Measurements from ENCODE around the gene RAB42. TPM values are rescaled to one million over a fixed set of nuclear protein-coding genes. Genes with fewer than 3 reads are reported as not detected.

The RAB42 gene
- total and polyA plus RNA-seq, 3 experiments from 2014 or later, result 0.35 to 0.47 TPM; not detected in 1

DNA sequence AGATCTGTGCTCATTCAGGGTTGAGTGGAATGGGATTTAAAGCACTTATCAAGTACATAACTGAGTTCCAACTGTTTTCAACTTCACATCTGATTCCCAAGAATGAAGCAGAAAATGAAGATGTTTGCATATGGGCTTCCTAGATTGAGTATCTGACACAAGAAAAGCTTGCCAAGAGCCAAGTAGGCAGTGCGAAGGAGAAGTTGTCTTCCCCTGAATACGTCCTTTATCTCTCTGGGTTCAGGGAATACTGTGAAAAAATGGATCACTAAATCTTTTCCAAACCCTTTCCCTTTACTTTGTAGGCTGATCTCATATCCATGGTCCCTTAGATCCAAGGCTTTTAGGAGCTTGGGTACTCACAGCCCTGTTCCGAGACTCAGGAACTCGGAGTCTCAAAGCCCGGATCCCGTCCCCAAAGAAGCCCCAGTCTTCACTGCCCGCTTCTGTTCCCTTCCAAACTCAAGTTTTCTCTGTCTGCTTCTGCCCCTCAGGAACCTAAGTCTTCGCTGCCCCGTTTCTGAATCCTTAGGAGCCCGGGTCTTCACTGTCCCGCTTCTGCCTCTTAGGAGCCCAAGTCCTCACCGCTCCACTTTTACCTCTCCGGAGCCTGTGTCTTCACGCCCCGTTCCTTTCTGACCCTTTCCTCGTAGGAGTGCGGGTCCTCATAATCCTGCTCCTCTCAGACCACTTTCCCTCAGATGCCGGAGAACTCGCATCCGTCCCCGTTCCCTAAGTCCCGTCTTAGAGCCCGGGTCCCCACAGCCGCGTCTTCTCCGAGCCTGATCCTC lies 50.2 kb downstream of the RAB42 start:
- ChIA-PET CTCF (interaction anchor here (0.9 to 4.0 kb wide), 11 partner anchors 9 to 242 kb away, joined by 3 to 40 read pairs (median 4); partner anchors contain the start of genes GMEB1 and YTHDF2), POLR2A (interaction anchor here (0.8 to 3.2 kb wide), 12 partner anchors 26 to 539 kb away, joined by 3 to 66 read pairs (median 6); partner anchors contain the start of genes GMEB1, MED18, SRSF4 and TRNAU1AP)
- Mint-ChIP-seq H3K27ac (peak overlapping the region; percentile 91 to 100 (median 98)), H3K36me3 (peaks cover 0 to 15% (median 0%) of the 10 kb centered on the region in 3 donors), H3K4me3 (peak overlapping the region; percentile 94 to 99 (median 98)), H3K27me3 (peaks cover 0 to 4% of the 10 kb centered on the region in 2 donors), H3K9me3 (no peaks in the 10 kb centered on the region), H3K4me1 (peaks cover 43 to 63% (median 50%) of the 10 kb centered on the region in 3 donors)
- Histone ChIP-seq H3K36me3 (ENCODE audit: insufficient read depth, low read length) (no peaks in the 10 kb centered on the region), H3K9me3 (ENCODE audit: low read length) (no peaks in the 10 kb centered on the region), H3K27me3 (ENCODE audit: insufficient read depth, low read length, poor library complexity, severe bottlenecking) (no peaks in the 10 kb centered on the region), H3K4me3 (ENCODE audit: low read length) (peak overlapping the region; percentile 98), H3K4me1 (ENCODE audit: insufficient read depth, low read length) (peaks cover 32% of the 10 kb centered on the region), H3K27ac (ENCODE audit: low read depth, low read length) (peak overlapping the region; percentile 91)
- DNase-seq, result peak in 1 of 5 donors; percentile 2

DNA sequence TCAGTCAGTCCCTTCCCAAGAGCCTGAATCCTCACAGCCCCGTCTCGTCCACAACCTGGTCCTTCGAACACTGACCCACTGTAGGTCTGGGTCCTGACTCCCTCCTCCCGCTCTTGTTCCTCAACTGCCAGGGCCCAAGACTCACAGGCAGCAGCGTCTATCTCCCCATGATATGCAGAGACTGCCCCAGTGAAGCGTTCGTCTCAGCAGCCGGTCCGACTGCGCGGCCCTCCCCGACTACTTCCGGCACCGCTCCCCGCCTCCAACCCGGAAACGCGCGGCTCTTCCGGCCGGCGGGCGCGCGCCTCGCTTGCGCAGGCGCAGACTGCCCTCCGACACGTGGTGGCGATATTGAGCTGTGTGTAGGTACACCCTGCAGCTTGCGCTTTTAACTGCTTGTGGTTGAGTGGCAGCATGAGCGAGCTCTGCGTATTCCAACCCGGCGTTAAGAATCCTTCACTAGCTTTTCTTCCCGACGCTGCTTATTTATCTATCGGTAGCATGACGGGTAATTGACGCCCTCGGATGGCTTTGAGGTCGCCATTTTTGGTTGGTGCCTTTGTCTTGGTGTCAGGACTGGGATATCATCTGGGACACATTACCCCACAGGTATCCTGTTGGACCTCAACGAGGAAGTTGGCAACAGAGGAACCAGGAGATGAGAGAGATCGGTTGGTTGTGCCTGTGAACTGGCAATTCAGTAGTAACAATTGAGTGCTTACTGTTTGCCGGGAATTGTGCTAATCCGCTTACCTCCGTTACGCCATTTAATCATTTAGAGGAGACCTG lies 51.0 kb downstream of the RAB42 start, which contains the start of gene TAF12:
Gene TAF12 (minus strand): TSS at position 221 of the 789 bp plus-strand sequence. CDS start 20,986 bp downstream, outside the sequence.
- peaks cover 0 to 4% of the 10 kb centered on the region in 2 donors for H3K27me3 Mint-ChIP-seq
- H3K36me3 Mint-ChIP-seq, result peaks cover 0 to 15% (median 0%) of the 10 kb centered on the region in 3 donors
- no peaks in the 10 kb centered on the region for H3K36me3 ChIP-seq (ENCODE audit: insufficient read depth, low read length)
- peak within 1 kb of the TSS; percentile 91 to 100 (median 98) for H3K27ac Mint-ChIP-seq
- H3K9me3 ChIP-seq (ENCODE audit: low read length), result no peaks in the 10 kb centered on the region
- peak within 1 kb of the TSS; percentile 98 for H3K4me3 ChIP-seq (ENCODE audit: low read length)
- H3K27ac ChIP-seq (ENCODE audit: low read depth, low read length), result peak within 1 kb of the TSS; percentile 91
- H3K4me3 Mint-ChIP-seq, result peak within 1 kb of the TSS; percentile 94 to 99 (median 98)
- no peaks in the 10 kb centered on the region for H3K9me3 Mint-ChIP-seq
- peak; percentile 86 to 95 (median 89) for DNase-seq
- CTCF ChIA-PET, result interaction anchor here (0.6 to 4.0 kb wide), 18 partner anchors 9 to 242 kb away, joined by 3 to 40 read pairs (median 3); partner anchors contain the start of genes GMEB1 and YTHDF2
- H3K4me1 Mint-ChIP-seq, result peaks cover 46 to 67% (median 56%) of the 10 kb centered on the region in 3 donors
- POLR2A ChIA-PET, result interaction anchor here (0.6 to 3.2 kb wide), 17 partner anchors 26 to 1302 kb away, joined by 3 to 66 read pairs (median 5); partner anchors contain the start of genes GMEB1, MED18, SRSF4 and TRNAU1AP
- H3K27me3 ChIP-seq (ENCODE audit: insufficient read depth, low read length, poor library complexity, severe bottlenecking), result no peaks in the 10 kb centered on the region
- peaks cover 40% of the 10 kb centered on the region for H3K4me1 ChIP-seq (ENCODE audit: insufficient read depth, low read length)

GRCh38 chr1:28644494-28644893 lies 52.4 kb downstream of the RAB42 start:
- Histone ChIP-seq H3K27ac (ENCODE audit: low read depth, low read length) (peak overlapping the region; percentile 91), H3K4me1 (ENCODE audit: insufficient read depth, low read length) (peaks cover 49% of the 10 kb centered on the region), H3K36me3 (ENCODE audit: insufficient read depth, low read length) (no peaks in the 10 kb centered on the region), H3K27me3 (ENCODE audit: insufficient read depth, low read length, poor library complexity, severe bottlenecking) (no peaks in the 10 kb centered on the region), H3K4me3 (ENCODE audit: low read length) (peak overlapping the region; percentile 98), H3K9me3 (ENCODE audit: low read length) (no peaks in the 10 kb centered on the region)
- Mint-ChIP-seq H3K27me3 (peaks cover 0 to 10% of the 10 kb centered on the region in 2 donors), H3K4me1 (peaks cover 55 to 76% (median 69%) of the 10 kb centered on the region in 3 donors), H3K27ac (peak overlapping the region; percentile 91 to 100 (median 98)), H3K9me3 (no peaks in the 10 kb centered on the region), H3K4me3 (peak overlapping the region; percentile 94 to 99 (median 98)), H3K36me3 (peaks cover 0 to 15% (median 0%) of the 10 kb centered on the region in 3 donors)
- CTCF ChIA-PET, result interaction anchor here (1.1 to 4.0 kb wide), 5 partner anchors 23 to 232 kb away, joined by 3 to 40 read pairs (median 13); partner anchors contain the start of genes GMEB1 and YTHDF2
- POLR2A ChIA-PET, result interaction anchor here (0.6 to 3.2 kb wide), 7 partner anchors 24 to 394 kb away, joined by 3 to 66 read pairs (median 6); partner anchors contain the start of genes GMEB1, TRNAU1AP and YTHDF2
- DNase-seq, result no peak

Other genes with a start within 250 kb of the RAB42 start
- 10 to 100 TPM; 23.2 to 24.1 TPM for gene PHACTR4, start 222.5 kb upstream of the RAB42 start, total RNA-seq
- 24.4 TPM for gene PHACTR4, start 222.5 kb upstream of the RAB42 start, polyA plus RNA-seq
- gene RCC1, start 86.2 kb upstream of the RAB42 start, total RNA-seq, result 100 to 1,000 TPM; 115 to 116 TPM
- gene RCC1, start 86.2 kb upstream of the RAB42 start, polyA plus RNA-seq, result 14.0 TPM
- gene TRNAU1AP, start 39.2 kb upstream of the RAB42 start, total RNA-seq, result 10 to 100 TPM; 46.0 to 49.6 TPM
- gene TRNAU1AP, start 39.2 kb upstream of the RAB42 start, polyA plus RNA-seq, result 26.6 TPM
- gene TAF12, start 50.8 kb downstream of the RAB42 start, total RNA-seq, result 10 to 100 TPM; 37.8 to 39.0 TPM
- gene TAF12, start 50.8 kb downstream of the RAB42 start, polyA plus RNA-seq, result 50.4 TPM
- gene RNU11, start 56.3 kb downstream of the RAB42 start, total RNA-seq, result not detected
- not detected for gene RNU11, start 56.3 kb downstream of the RAB42 start, polyA plus RNA-seq
- gene GMEB1, start 76.5 kb downstream of the RAB42 start, total RNA-seq, result 10 to 100 TPM; 21.3 to 21.8 TPM
- gene GMEB1, start 76.5 kb downstream of the RAB42 start, polyA plus RNA-seq, result 24.3 TPM
- gene YTHDF2, start 144.7 kb downstream of the RAB42 start, total RNA-seq, result 100 to 1,000 TPM in 1 of 2 experiments, 10 to 100 TPM in 1; 98.3 to 105 TPM
- gene YTHDF2, start 144.7 kb downstream of the RAB42 start, polyA plus RNA-seq, result 135 TPM
- gene OPRD1, start 219.9 kb downstream of the RAB42 start, total RNA-seq, result not detected
- 0.02 TPM for gene OPRD1, start 219.9 kb downstream of the RAB42 start, polyA plus RNA-seq